GM23338 (cell line): ENCODE measurements around the gene USP43.

Experiments
- EZH2 ChIP-seq: fragments of 200-600 bp; sonication (generic); IDR thresholded peaks from one replicate; pipeline ENCODE4 v1.8.0; 2017; ENCODE audit warnings: antibody characterized with exemption, mild to moderate bottlenecking, low read depth; ENCODE audit not compliant: unreplicated experiment
- EZH2phosphoT487 ChIP-seq: fragments of 200-600 bp; sonication (generic); IDR thresholded peaks from one replicate; pipeline ENCODE4 v1.8.1; 2018; ENCODE audit warnings: antibody characterized with exemption; ENCODE audit not compliant: unreplicated experiment
- POLR2AphosphoS5 ChIP-seq: IDR thresholded peaks from 2 replicates; pipeline ENCODE4 v1.6.1; 2016; ENCODE audit warnings: antibody characterized with exemption, low read depth
- STAT1 ChIP-seq: IDR thresholded peaks from one replicate; pipeline ENCODE4 v1.6.1; 2016; ENCODE audit warnings: antibody characterized with exemption; ENCODE audit not compliant: unreplicated experiment
- TF ChIP-seq, protein P1 (sequence below), 2 experiments: fragments of 200-600 bp in 1 of 2; sonication (generic) in 1 of 2; conservative IDR thresholded peaks; 2 replicates each; pipeline versions ENCODE4 v1.5.1 to v1.6.1; 2016 to 2017; ENCODE audit warnings: antibody characterized with exemption in 2 of 2, low read depth in 2 of 2, mild to moderate bottlenecking in 2 of 2, moderate library complexity in 1 of 2
- TF ChIP-seq, protein P2 (sequence below): IDR thresholded peaks from one replicate; pipeline ENCODE4 v1.6.1; 2018; ENCODE audit warnings: antibody characterized with exemption; ENCODE audit not compliant: unreplicated experiment
- TF ChIP-seq, protein P3 (sequence below): IDR thresholded peaks from 2 replicates; pipeline ENCODE4 v1.6.1; 2016; ENCODE audit warnings: antibody characterized with exemption

DNA sequence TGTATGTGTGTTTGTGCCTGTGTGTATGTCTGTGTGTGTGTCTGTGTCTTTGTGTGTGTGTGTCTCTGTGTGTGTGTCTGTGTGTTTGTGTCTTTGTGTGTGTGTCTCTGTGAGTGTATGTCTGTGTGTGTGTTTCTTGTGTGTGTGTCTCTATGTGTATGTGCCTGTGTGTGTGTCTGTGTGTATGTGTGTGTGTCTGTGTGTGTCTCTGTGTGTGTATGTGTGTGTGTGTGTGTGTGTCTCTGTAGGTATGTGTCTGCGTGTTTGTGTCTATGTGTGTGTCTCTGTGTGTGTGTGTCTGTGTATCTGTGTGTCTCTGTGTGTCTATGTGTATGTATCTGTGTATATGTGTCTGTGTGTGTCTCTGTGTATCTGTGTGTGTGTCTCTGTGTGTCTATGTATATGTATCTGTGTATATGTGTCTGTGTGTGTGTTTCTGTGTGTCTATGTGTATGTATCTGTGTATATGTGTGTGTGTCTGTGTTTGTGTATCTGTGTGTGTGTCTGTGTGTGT, 70.2 kb downstream of the USP43 start:
- TF ChIP-seq EZH2, result no peak
- TF ChIP-seq STAT1, result no peak
- TF ChIP-seq POLR2AphosphoS5, result no peak
- TF ChIP-seq, protein P1, sequence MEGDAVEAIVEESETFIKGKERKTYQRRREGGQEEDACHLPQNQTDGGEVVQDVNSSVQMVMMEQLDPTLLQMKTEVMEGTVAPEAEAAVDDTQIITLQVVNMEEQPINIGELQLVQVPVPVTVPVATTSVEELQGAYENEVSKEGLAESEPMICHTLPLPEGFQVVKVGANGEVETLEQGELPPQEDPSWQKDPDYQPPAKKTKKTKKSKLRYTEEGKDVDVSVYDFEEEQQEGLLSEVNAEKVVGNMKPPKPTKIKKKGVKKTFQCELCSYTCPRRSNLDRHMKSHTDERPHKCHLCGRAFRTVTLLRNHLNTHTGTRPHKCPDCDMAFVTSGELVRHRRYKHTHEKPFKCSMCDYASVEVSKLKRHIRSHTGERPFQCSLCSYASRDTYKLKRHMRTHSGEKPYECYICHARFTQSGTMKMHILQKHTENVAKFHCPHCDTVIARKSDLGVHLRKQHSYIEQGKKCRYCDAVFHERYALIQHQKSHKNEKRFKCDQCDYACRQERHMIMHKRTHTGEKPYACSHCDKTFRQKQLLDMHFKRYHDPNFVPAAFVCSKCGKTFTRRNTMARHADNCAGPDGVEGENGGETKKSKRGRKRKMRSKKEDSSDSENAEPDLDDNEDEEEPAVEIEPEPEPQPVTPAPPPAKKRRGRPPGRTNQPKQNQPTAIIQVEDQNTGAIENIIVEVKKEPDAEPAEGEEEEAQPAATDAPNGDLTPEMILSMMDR (conservative IDR thresholded peaks at IDR 0.05; ENCODE audit: low read depth in 2 of 2), result no peak
- no peak for TF ChIP-seq EZH2phosphoT487
- TF ChIP-seq, protein P2, sequence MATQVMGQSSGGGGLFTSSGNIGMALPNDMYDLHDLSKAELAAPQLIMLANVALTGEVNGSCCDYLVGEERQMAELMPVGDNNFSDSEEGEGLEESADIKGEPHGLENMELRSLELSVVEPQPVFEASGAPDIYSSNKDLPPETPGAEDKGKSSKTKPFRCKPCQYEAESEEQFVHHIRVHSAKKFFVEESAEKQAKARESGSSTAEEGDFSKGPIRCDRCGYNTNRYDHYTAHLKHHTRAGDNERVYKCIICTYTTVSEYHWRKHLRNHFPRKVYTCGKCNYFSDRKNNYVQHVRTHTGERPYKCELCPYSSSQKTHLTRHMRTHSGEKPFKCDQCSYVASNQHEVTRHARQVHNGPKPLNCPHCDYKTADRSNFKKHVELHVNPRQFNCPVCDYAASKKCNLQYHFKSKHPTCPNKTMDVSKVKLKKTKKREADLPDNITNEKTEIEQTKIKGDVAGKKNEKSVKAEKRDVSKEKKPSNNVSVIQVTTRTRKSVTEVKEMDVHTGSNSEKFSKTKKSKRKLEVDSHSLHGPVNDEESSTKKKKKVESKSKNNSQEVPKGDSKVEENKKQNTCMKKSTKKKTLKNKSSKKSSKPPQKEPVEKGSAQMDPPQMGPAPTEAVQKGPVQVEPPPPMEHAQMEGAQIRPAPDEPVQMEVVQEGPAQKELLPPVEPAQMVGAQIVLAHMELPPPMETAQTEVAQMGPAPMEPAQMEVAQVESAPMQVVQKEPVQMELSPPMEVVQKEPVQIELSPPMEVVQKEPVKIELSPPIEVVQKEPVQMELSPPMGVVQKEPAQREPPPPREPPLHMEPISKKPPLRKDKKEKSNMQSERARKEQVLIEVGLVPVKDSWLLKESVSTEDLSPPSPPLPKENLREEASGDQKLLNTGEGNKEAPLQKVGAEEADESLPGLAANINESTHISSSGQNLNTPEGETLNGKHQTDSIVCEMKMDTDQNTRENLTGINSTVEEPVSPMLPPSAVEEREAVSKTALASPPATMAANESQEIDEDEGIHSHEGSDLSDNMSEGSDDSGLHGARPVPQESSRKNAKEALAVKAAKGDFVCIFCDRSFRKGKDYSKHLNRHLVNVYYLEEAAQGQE, result no peak
- TF ChIP-seq, protein P3, sequence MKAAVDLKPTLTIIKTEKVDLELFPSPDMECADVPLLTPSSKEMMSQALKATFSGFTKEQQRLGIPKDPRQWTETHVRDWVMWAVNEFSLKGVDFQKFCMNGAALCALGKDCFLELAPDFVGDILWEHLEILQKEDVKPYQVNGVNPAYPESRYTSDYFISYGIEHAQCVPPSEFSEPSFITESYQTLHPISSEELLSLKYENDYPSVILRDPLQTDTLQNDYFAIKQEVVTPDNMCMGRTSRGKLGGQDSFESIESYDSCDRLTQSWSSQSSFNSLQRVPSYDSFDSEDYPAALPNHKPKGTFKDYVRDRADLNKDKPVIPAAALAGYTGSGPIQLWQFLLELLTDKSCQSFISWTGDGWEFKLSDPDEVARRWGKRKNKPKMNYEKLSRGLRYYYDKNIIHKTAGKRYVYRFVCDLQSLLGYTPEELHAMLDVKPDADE, result no peak
